ENCODE results near the gene ROBO4.

DNA sequence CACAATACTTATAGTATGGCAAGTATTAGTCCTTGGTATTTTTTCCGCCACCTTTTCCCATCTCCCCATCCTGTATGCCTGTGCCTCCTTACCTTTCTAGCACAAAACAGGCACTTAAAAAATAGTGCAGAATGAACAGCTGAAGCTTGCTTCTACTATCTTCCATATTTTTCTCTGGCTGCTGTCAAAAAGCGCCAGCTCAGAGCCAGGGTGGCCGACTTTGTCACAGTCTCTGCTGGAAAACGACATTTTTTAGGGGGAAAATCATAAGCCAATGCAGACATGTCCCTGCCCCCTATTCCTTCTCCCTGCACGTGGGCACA, 58.9 kb downstream of the ROBO4 start:
- no peak for TF ChIP-seq GATA3 (IDR thresholded peaks at IDR 0.05; ENCODE audit: low read depth, low read length)
- no peak for TF ChIP-seq GATA2 (IDR thresholded peaks at IDR 0.05; ENCODE audit: low read depth, low read length)
